CD4-positive, alpha-beta T cell (primary cell): ENCODE data around the gene BAAT. TPM values are rescaled to one million over a fixed set of nuclear protein-coding genes. Genes with fewer than 3 reads are reported as not detected.

Experiments used
- ATAC-seq: fragments of 200-7000 bp; cut with Tn5 transposase; one replicate; pipeline ENCODE4 v1.10.0; 2022; ENCODE audit warnings: mild to moderate bottlenecking; ENCODE audit not compliant: poor library complexity
- CTCF ChIA-PET: fragments of 350-600 bp; sonication (Branson Sonifier 250); formaldehyde crosslinking; loops from one replicate; lab custom pipeline; 2021; ENCODE audit warnings: antibody characterized with exemption, inconsistent platforms; lab: Charles Lee
- POLR2A ChIA-PET: fragments of 350-600 bp; sonication (Branson Sonifier 250); formaldehyde crosslinking; loops from one replicate; lab custom pipeline; 2021; ENCODE audit warnings: antibody characterized with exemption, inconsistent platforms; lab: Charles Lee
- DNase-seq, 14 experiments: peaks; one replicate each; pipeline ENCODE4 v3.0.0-alpha.2; 2013 to 2020; ENCODE audit warnings: mixed read lengths in 2 of 14
- H3K27ac ChIP-seq, 2 donors: one replicate each; pipeline versions ENCODE4 v1.5.1 to v1.7.0; 2013; ENCODE audit warnings: low read length in 2 of 2, low read depth in 1 of 2, mild to moderate bottlenecking in 1 of 2
- H3K27me3 ChIP-seq, 2 experiments: 1 replicate in 1 of 2; 2 replicates in 1 of 2; pipeline versions ENCODE4 v1.6.1 to v1.7.0; 2013; ENCODE audit warnings: low read length in 2 of 2, control low read depth in 1 of 2, mild to moderate bottlenecking in 1 of 2, moderate library complexity in 1 of 2; ENCODE audit not compliant: insufficient read depth in 2 of 2, control insufficient read depth in 1 of 2
- H3K36me3 ChIP-seq: one replicate; pipeline ENCODE4 v1.6.1; 2013; ENCODE audit warnings: low read length, control low read depth; ENCODE audit not compliant: insufficient read depth
- H3K4me1 ChIP-seq: one replicate; pipeline ENCODE4 v1.6.1; 2013; ENCODE audit warnings: low read length, control low read depth; ENCODE audit not compliant: insufficient read depth
- H3K4me3 ChIP-seq: one replicate; pipeline ENCODE4 v1.5.1; 2013; ENCODE audit warnings: mild to moderate bottlenecking, low read length, moderate library complexity
- H3K9me3 ChIP-seq, 2 experiments: 1 replicate in 1 of 2; 2 replicates in 1 of 2; pipeline versions ENCODE4 v1.6.1 to v1.7.0; 2013; ENCODE audit warnings: low read length in 2 of 2, mild to moderate bottlenecking in 2 of 2, control low read depth in 1 of 2, moderate library complexity in 1 of 2; ENCODE audit not compliant: control insufficient read depth in 1 of 2, insufficient read depth in 1 of 2
- H3K27ac Mint-ChIP-seq: one replicate; pipeline ENCODE4 v1.8.0; 2020; ENCODE audit warnings: mixed read lengths
- H3K27me3 Mint-ChIP-seq: one replicate; pipeline ENCODE4 v1.8.0; 2021; ENCODE audit warnings: mixed read lengths
- H3K36me3 Mint-ChIP-seq: one replicate; pipeline ENCODE4 v1.8.0; 2021; ENCODE audit warnings: low read depth, mixed read lengths
- H3K4me1 Mint-ChIP-seq: one replicate; pipeline ENCODE4 v1.8.0; 2021; ENCODE audit warnings: low read depth, mixed read lengths
- H3K4me3 Mint-ChIP-seq: one replicate; pipeline ENCODE4 v1.8.0; 2020; ENCODE audit warnings: mild to moderate bottlenecking, mixed read lengths
- H3K9me3 Mint-ChIP-seq: one replicate; pipeline ENCODE4 v1.8.0; 2020; ENCODE audit warnings: mixed read lengths
- CTCF ChIP-seq: fragments of 200-600 bp; IDR thresholded peaks from one replicate; pipeline ENCODE4 v1.8.0; 2022; ENCODE audit warnings: antibody characterized with exemption, mild to moderate bottlenecking
- intact Hi-C, 2 experiments: fragments of 100-400 bp; cut with DNase I in 1 of 2; cut with micrococcal nuclease in 1 of 2; formaldehyde crosslinking; loops; one replicate each; pipeline versions ENCODE4 v1.15.1 to v1.9.0; 2023 to 2025; cut with DNase I, micrococcal nuclease
- total RNA-seq, 174 experiments: library from RNA in 2 of 174; stranded (reverse) in 2 of 174; gene quantifications; one replicate each; pipeline ENCODE4 v1.2.3 and lab custom pipeline; 2021 to 2026

BAAT gene
- total RNA-seq, 2 experiments from 2014 or later: not detected

DNA sequence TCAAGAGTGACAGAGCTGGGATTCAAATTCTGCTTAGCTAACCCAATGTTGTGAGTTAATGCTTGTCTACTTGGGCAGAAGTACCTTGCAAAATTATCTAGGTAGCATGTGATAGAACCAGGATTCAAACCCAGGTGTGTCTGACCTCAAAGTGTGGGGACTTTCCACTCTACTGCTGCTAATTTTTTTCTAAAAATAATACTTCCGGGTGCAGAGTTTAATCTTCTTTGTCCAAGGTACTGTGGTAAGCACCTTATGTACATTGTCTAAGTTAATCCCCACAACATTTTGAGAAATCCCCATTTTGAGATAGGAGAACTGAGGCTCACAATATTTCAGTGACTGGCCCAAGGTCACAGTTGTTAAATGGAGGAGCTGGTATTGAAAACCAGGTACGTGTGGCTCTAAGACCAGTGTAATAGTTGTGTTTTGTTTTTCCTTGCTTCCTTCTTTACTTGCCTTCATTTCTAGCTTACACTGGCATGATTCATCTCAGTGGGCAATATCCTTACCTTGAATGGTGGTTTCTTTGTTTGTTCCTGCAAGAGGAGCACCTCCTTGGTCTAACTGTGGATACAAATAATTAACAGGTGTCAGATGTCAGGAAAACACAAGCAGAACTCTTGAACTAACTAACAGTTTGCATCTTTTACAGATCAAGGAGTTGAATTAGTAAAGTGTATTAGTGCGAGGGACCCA, 43.3 kb upstream of the BAAT start:
- no peak overlapping the region for H3K4me3 ChIP-seq
- ATAC-seq (no peak), DNase-seq (no peak)
- no peaks in the 10 kb centered on the region for H3K36me3 ChIP-seq
- POLR2A ChIA-PET: no interaction called here
- intact Hi-C loops: no loop called here
- H3K9me3 ChIP-seq: peaks cover 0 to 3% of the 10 kb centered on the region in 2 experiments
- H3K27me3 ChIP-seq: peaks cover 0 to 20% of the 10 kb centered on the region in 2 experiments
- no peaks in the 10 kb centered on the region for H3K9me3 Mint-ChIP-seq
- no peak overlapping the region for H3K27ac Mint-ChIP-seq
- H3K4me1 ChIP-seq: no peaks in the 10 kb centered on the region
- no peak overlapping the region for H3K4me3 Mint-ChIP-seq
- H3K36me3 Mint-ChIP-seq: no peaks in the 10 kb centered on the region
- no peaks in the 10 kb centered on the region for H3K4me1 Mint-ChIP-seq
- H3K27ac ChIP-seq: no peak overlapping the region
- peaks cover 38% of the 10 kb centered on the region for H3K27me3 Mint-ChIP-seq
- TF ChIP-seq CTCF: no peak
- CTCF ChIA-PET: no interaction called here

DNA sequence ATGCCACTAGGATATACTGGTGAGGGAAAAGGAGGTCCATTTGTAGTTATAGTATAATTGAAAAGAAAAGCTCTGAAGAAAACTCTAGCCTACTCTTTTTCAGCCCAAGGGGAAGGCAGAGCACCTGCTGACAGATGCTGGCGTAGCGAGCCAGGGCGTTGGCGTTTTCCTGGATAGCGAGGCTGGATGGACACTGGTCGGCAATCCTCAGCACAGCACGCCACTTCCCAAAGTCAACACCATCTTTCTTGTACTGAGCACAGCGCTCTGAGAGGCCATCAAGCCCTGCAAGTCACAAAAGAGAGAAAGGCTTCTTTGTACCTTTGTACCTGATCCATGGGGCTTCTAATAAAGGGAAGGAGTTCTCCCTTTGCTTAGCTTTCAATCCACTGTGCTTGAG, 42.6 kb upstream of the BAAT start:
- H3K4me3 ChIP-seq: no peak overlapping the region
- peaks cover 0 to 3% of the 10 kb centered on the region in 2 experiments for H3K9me3 ChIP-seq
- Mint-ChIP-seq H3K36me3 (no peaks in the 10 kb centered on the region), H3K9me3 (no peaks in the 10 kb centered on the region), H3K4me3 (no peak overlapping the region), H3K4me1 (no peaks in the 10 kb centered on the region), H3K27ac (no peak overlapping the region), H3K27me3 (peaks cover 35% of the 10 kb centered on the region)
- ATAC-seq: no peak
- no peak for DNase-seq
- ChIA-PET POLR2A (no interaction called here), CTCF (no interaction called here)
- no peak for TF ChIP-seq CTCF
- peaks cover 0 to 20% of the 10 kb centered on the region in 2 experiments for H3K27me3 ChIP-seq
- no peaks in the 10 kb centered on the region for H3K36me3 ChIP-seq
- no peak overlapping the region for H3K27ac ChIP-seq
- intact Hi-C loops: no loop called here
- no peaks in the 10 kb centered on the region for H3K4me1 ChIP-seq

GRCh38 chr9:101421653-101422065, 36.9 kb upstream of the BAAT start:
- ChIA-PET CTCF (interaction anchor here (0.6 kb wide), 1 partner anchor 20 kb away, joined by 3 read pairs; no protein-coding TSS in a partner anchor), POLR2A (no interaction called here)
- TF ChIP-seq CTCF: no peak
- intact Hi-C loops: no loop called here
- peaks cover 23% of the 10 kb centered on the region for H3K9me3 Mint-ChIP-seq
- H3K9me3 ChIP-seq: peaks cover 3 to 21% of the 10 kb centered on the region in 2 experiments
- no peak overlapping the region for H3K27ac ChIP-seq
- peaks cover 5% of the 10 kb centered on the region for H3K27me3 Mint-ChIP-seq
- H3K4me1 Mint-ChIP-seq: no peaks in the 10 kb centered on the region
- peaks cover 25% of the 10 kb centered on the region for H3K36me3 Mint-ChIP-seq
- H3K27ac Mint-ChIP-seq: no peak overlapping the region
- ATAC-seq (no peak), DNase-seq (no peak)
- H3K4me1 ChIP-seq: no peaks in the 10 kb centered on the region
- no peak overlapping the region for H3K4me3 Mint-ChIP-seq
- H3K36me3 ChIP-seq: no peaks in the 10 kb centered on the region
- H3K27me3 ChIP-seq: no peaks in the 10 kb centered on the region
- no peak overlapping the region for H3K4me3 ChIP-seq
